Activated CD4-positive, alpha-beta memory T cell treated with anti-CD3 and anti-CD28 coated beads for 36 hours (primary cell): ENCODE data around the gene HPS5. TPM values are rescaled to one million over a fixed set of nuclear protein-coding genes. Genes with fewer than 3 reads are reported as not detected.
"Not testable (repeated sequence)": the region's sequence is repeated elsewhere in the genome, so short reads cannot be mapped to it uniquely, and the experiment has no call there.

ENCODE experiments used
- CTCF ChIA-PET: fragments of 350-600 bp; sonication (Branson Sonifier 250); formaldehyde crosslinking; loops from one replicate; lab custom pipeline; 2021; ENCODE audit warnings: antibody characterized with exemption, inconsistent platforms; lab: Charles Lee
- POLR2A ChIA-PET: fragments of 350-600 bp; sonication (Branson Sonifier 250); formaldehyde crosslinking; loops from one replicate; lab custom pipeline; 2021; ENCODE audit warnings: antibody characterized with exemption; lab: Charles Lee
- DNase-seq: peaks from one replicate; pipeline ENCODE4 v3.0.0-alpha.2; 2020
- H3K27ac Mint-ChIP-seq: one replicate; pipeline ENCODE4 v1.8.0; 2021; ENCODE audit warnings: mixed read lengths
- H3K27me3 Mint-ChIP-seq: one replicate; pipeline ENCODE4 v1.8.0; 2021; ENCODE audit warnings: mixed read lengths
- H3K36me3 Mint-ChIP-seq: one replicate; pipeline ENCODE4 v1.8.0; 2021; ENCODE audit warnings: mixed read lengths
- H3K4me1 Mint-ChIP-seq: one replicate; pipeline ENCODE4 v1.8.0; 2021; ENCODE audit warnings: low read depth, mixed read lengths
- H3K4me3 Mint-ChIP-seq: one replicate; pipeline ENCODE4 v1.8.0; 2021; ENCODE audit warnings: mild to moderate bottlenecking, mixed read lengths
- H3K9me3 Mint-ChIP-seq: one replicate; pipeline ENCODE4 v1.8.0; 2021; ENCODE audit warnings: mixed read lengths
- intact Hi-C: fragments of 100-400 bp; cut with micrococcal nuclease; formaldehyde crosslinking; loops from one replicate; pipeline ENCODE4 v1.15.1; 2023
- total RNA-seq, 2 experiments: library from RNA; stranded (reverse); gene quantifications; one replicate each; pipeline ENCODE4 v1.2.3, GENCODE V29; 2021

Gene HPS5
- total RNA-seq, 2 experiments from 2014 or later = 19.9 to 20.9 TPM

DNA sequence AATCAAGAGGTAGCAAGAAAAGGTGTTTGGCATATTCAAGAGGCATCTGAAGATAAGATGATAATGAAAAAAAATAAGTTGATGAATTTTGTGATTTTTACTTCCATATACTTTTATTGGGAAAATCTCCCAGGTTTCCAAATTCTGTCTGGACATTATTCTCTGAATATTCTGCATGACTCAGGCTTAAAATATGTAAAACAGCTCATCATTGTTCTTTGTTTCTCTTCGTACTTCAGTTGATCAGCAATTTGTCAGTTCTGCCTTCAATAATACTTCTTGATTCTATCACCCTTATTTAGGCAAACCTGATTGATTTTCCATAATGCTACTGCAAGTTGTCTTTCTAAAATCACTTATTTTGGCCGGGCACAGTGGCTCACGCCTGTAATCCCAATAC lies 30.6 kb upstream of the HPS5 start:
- Mint-ChIP-seq H3K36me3 (peaks cover 41% of the 10 kb centered on the region), H3K4me1 (peaks cover 6% of the 10 kb centered on the region), H3K27ac (no peak overlapping the region), H3K4me3 (no peak overlapping the region), H3K27me3 (no peaks in the 10 kb centered on the region), H3K9me3 (no peaks in the 10 kb centered on the region)
- ChIA-PET POLR2A (no interaction called here), CTCF (no interaction called here)
- no peak for DNase-seq
- intact Hi-C loops = no loop called here

DNA sequence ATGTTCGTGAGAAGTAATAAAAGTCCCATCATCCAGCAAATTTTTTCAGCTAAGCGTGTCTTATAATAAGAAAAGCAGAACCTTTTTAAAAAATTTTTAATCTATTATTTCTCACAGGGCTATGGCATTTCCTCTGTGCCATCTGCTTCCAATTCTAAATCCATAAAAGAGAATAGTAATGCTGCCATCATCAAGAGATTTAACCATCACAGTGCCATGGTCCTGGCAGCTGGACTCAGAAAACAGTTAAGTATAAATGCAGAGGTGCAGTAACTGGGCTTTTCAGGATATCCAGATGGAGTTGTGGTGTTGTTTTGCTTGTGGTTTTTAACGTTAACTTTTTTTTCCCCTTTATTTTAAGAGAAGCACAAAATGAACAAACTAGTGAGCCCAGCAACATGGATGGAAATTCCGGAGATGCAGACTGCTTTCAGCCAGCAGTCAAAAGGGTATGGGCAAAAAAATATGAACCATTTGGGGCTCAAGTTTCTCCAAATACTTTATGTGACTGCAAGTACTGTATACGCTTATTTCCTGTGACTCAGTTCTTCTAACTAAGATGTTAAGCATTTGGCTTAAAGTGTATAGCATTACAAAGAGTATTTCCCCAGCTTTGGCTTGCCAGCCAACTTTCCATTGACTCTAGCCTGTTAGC lies 25.7 kb upstream of the HPS5 start:
- Mint-ChIP-seq H3K4me3 (no peak overlapping the region), H3K27ac (no peak overlapping the region), H3K9me3 (no peaks in the 10 kb centered on the region), H3K27me3 (no peaks in the 10 kb centered on the region), H3K4me1 (peaks cover 6% of the 10 kb centered on the region), H3K36me3 (peaks cover 41% of the 10 kb centered on the region)
- ChIA-PET POLR2A (no interaction called here), CTCF (interaction anchor here (2.0 kb wide), 1 partner anchor 39 kb away, joined by 4 read pairs; no protein-coding TSS in a partner anchor)
- intact Hi-C loops = no loop called here
- no peak for DNase-seq

DNA sequence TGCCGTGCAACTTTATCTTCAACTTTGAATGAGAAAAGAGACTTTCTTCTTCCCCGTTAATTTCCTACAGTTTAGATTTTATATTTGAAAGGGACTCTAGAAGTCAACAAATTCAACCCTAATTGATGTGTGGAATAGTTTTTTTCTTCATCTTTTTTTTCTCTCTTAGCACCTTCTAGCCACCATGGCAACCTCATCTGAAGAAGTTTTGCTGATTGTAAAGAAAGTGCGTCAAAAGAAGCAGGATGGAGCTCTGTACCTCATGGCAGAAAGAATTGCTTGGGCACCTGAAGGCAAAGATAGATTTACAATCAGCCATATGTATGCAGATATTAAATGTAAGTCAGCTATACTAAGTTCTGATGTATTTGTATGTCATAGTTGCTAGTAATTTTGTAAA lies 11.0 kb upstream of the HPS5 start:
- intact Hi-C loops = loop anchor here (1.0 kb wide), 1 partner anchor 11 kb away; the partner anchor contains the start of genes GTF2H1 and HPS5
- CTCF ChIA-PET = interaction anchor here (1.9 kb wide), 1 partner anchor 89 kb away, joined by 10 read pairs; no protein-coding TSS in a partner anchor

DNA sequence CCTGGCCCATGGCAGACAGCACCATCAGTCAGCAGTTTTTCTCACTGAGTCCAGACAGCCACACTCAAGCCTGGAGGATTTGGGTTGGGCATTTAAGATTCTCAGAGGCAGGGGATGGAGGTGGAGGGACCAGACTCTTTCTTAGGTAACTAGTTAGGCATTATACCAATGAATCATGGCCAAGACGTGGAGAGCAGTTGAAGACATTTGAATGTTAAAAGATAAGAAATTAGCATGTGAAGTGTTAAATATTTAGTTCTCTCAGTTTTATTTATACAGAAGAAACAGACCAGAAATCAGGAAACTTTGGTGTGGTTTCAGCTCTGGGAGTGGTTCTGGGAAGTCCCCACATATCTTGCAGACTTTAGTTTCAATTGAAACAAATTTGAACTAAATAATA lies 10.4 kb upstream of the HPS5 start:
- ChIA-PET POLR2A (no interaction called here), CTCF (interaction anchor here (0.8 to 1.9 kb wide), 2 partner anchors 89 to 202 kb away, joined by 3 to 10 read pairs; no protein-coding TSS in a partner anchor)
- Mint-ChIP-seq H3K9me3 (no peaks in the 10 kb centered on the region), H3K4me3 (no peak overlapping the region), H3K4me1 (peaks cover 52% of the 10 kb centered on the region), H3K36me3 (peaks cover 49% of the 10 kb centered on the region), H3K27me3 (no peaks in the 10 kb centered on the region), H3K27ac (peak overlapping the region; percentile 78)
- DNase-seq = no peak
- intact Hi-C loops = no loop called here

More for the DNA sequence above, 11.0 kb upstream of the HPS5 start:
- Mint-ChIP-seq H3K27ac (no peak overlapping the region), H3K4me1 (peaks cover 51% of the 10 kb centered on the region), H3K36me3 (peaks cover 50% of the 10 kb centered on the region), H3K9me3 (no peaks in the 10 kb centered on the region), H3K4me3 (no peak overlapping the region), H3K27me3 (no peaks in the 10 kb centered on the region)
- no peak for DNase-seq
- POLR2A ChIA-PET = no interaction called here

DNA sequence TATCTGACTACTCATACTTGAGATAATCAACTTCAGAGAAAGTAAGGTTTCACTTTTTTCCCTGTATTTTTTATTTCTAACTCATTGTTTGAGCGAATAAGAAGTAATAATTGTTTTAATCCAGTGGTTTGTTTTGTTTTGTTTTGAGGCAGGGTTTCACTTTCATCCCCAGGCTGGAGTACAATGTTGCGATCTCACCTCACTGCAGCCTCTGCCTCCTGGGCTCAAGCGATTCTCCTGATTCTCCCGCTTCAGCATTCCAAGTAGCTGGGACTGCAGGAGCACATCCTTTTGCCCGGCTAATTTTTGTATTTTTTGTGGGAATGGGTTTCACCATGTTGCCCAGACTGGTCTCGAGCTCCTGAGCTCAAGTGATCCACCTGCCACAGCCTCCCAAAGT lies 9.0 kb upstream of the HPS5 start:
- H3K36me3 Mint-ChIP-seq = peaks cover 47% of the 10 kb centered on the region
- POLR2A ChIA-PET = interaction anchor here (0.6 to 1.4 kb wide), 3 partner anchors 42 to 320 kb away, joined by 3 to 4 read pairs (median 4); no protein-coding TSS in a partner anchor
- H3K27ac Mint-ChIP-seq = peak overlapping the region; percentile 67
- H3K27me3 Mint-ChIP-seq = no peaks in the 10 kb centered on the region
- intact Hi-C loops = no loop called here
- DNase-seq = no peak
- CTCF ChIA-PET = interaction anchor here (1.0 kb wide), 1 partner anchor 87 kb away, joined by 3 read pairs; no protein-coding TSS in a partner anchor
- no peaks in the 10 kb centered on the region for H3K9me3 Mint-ChIP-seq
- H3K4me1 Mint-ChIP-seq = peaks cover 58% of the 10 kb centered on the region
- H3K4me3 Mint-ChIP-seq = no peak overlapping the region

DNA sequence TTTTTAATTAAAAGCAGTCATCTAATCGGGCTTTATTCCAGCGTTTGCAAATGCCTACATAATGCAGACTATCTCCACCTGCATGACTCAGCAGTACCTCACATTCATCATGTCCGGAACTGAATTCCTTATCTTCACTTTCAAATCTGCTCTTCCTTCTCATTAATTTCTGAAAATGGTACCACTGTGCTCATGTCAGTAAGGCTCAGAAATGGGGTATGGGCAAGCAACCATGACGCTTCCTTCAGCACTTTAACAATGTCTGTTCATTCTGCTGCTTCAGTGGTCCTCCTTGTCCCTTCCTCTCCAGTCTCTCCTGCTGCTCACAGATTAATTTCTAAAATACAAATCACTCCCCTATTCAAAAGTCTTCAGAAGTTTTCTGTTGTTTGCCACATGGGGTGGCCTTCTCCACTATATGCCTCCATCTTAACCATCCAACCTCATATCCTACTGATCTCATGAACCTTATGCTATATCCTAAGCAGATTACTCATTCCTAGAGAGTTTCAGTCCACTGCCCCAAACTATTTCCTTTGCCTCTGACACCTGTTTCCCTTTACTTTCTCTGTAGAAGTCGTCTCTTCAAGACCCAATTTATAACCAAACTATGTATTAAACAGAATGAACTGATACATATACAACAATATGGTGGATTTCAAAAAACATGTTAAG lies 7.4 kb upstream of the HPS5 start:
- H3K4me1 Mint-ChIP-seq = peaks cover 67% of the 10 kb centered on the region
- H3K9me3 Mint-ChIP-seq = no peaks in the 10 kb centered on the region
- H3K27ac Mint-ChIP-seq = peak overlapping the region; percentile 67
- intact Hi-C loops = no loop called here
- POLR2A ChIA-PET = no interaction called here
- DNase-seq = no peak
- H3K4me3 Mint-ChIP-seq = no peak overlapping the region
- CTCF ChIA-PET = no interaction called here
- no peaks in the 10 kb centered on the region for H3K27me3 Mint-ChIP-seq
- peaks cover 42% of the 10 kb centered on the region for H3K36me3 Mint-ChIP-seq

DNA sequence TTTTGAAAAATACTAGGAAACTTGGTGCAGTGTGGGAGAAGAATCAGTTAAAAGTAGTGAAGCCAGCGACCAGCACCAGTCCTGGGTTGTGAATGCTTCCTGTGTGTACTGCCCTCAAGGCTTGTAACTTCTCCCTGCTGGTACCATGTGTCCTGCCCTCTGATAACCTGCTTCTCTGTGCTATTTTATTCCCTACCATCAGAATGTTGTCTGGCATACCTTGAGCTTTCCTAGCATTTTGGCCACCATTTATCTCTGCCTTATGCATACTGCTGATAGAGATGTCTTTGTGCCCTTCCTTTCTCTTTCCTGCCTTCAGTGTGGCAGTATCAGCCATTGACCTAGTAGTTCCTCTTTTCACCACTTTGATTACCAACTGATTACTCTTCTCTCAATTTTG lies 2.4 kb upstream of the HPS5 start:
- intact Hi-C loops = loop anchor here (5.0 kb wide), 1 partner anchor 312 kb away; the partner anchor contains the start of gene SERGEF
- Mint-ChIP-seq H3K36me3 (peaks cover 25% of the 10 kb centered on the region), H3K27me3 (no peaks in the 10 kb centered on the region), H3K4me3 (peak overlapping the region; percentile 97), H3K4me1 (peaks cover 63% of the 10 kb centered on the region), H3K9me3 (no peaks in the 10 kb centered on the region), H3K27ac (peak overlapping the region; percentile 64)
- DNase-seq = no peak
- ChIA-PET CTCF (no interaction called here), POLR2A (no interaction called here)

DNA sequence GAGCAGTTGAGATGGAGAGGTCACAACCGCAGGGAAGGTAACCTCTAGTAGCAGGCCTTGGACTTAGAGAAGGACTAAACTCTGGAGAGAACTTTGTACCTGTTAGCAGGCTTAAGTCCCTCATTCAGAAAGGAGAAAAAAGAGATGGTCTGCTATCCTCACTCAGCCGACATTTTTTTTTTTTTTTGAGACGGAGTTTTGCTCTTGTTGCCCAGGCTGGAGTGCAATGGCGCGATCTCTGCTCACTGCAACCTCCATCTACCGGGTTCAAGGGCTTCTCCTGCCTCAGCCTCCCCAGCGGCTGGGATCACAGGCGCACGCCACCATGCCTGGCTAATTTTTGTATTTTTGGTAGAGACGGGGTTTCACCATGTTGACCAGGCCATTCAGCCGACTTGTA lies 1.9 kb upstream of the HPS5 start:
- H3K36me3 Mint-ChIP-seq = peaks cover 22% of the 10 kb centered on the region
- intact Hi-C loops = loop anchor here (2.0 to 5.0 kb wide), 3 partner anchors 203 to 312 kb away; partner anchors contain the start of genes SAAL1, SERGEF and TSG101
- peaks cover 63% of the 10 kb centered on the region for H3K4me1 Mint-ChIP-seq
- POLR2A ChIA-PET, H3K27me3 Mint-ChIP-seq, CTCF ChIA-PET, H3K9me3 Mint-ChIP-seq, DNase-seq: not testable (repeated sequence)
- peak overlapping the region; percentile 97 for H3K4me3 Mint-ChIP-seq
- H3K27ac Mint-ChIP-seq = peak overlapping the region; percentile 64

DNA sequence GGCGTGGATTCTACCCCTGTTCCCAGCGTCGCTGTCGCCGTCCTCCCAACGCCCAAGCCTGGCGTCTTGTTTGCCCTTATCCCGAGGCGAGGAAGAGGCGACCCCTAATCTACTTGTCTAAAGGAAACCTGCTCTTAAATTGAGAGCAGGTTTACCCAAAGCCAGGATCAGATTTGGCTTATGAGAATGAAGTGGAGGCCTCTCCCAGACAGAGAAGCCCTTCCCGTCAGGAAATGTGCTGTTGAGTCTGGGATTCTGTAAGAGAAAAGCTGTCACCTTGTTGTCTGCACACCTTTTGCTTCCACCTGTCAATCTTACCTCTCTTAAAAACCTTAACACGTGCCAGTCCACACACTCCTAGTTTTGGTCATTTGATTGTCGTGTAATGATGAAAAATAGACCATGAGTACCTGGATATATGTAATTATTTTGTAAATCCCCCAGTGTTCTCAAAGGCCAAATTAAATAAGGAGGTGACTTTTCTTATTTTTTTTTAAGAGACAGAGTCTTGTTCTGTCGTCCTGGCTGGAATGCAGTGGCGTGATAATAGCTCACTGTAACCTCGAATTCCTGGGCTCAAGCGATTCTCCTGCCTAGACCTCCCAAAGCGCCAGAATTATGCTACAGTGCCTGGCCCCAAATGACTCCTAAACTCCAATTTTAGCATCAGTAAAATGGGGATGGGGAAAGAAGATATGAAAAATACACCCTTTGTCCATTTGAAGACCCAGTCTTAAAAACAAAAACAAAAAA lies 1.1 kb upstream of the HPS5 start:
- Mint-ChIP-seq H3K9me3 (no peaks in the 10 kb centered on the region), H3K4me3 (peak overlapping the region; percentile 97), H3K4me1 (peaks cover 66% of the 10 kb centered on the region), H3K27me3 (no peaks in the 10 kb centered on the region), H3K36me3 (peaks cover 22% of the 10 kb centered on the region), H3K27ac (peak overlapping the region; percentile 100)
- CTCF ChIA-PET = interaction anchor here (3.5 to 4.0 kb wide), 2 partner anchors 72 to 79 kb away, joined by 14 to 21 read pairs; partner anchors contain the start of gene LDHA
- intact Hi-C loops = loop anchor here (1.0 to 5.0 kb wide), 10 partner anchors 10 to 375 kb away; partner anchors contain the start of genes LDHA, SAAL1, SERGEF and SPTY2D1
- POLR2A ChIA-PET = interaction anchor here (1.3 to 4.2 kb wide), 6 partner anchors 15 to 311 kb away, joined by 4 to 43 read pairs (median 11); partner anchors contain the start of genes LDHA, SPTY2D1 and TSG101
- DNase-seq = no peak

DNA sequence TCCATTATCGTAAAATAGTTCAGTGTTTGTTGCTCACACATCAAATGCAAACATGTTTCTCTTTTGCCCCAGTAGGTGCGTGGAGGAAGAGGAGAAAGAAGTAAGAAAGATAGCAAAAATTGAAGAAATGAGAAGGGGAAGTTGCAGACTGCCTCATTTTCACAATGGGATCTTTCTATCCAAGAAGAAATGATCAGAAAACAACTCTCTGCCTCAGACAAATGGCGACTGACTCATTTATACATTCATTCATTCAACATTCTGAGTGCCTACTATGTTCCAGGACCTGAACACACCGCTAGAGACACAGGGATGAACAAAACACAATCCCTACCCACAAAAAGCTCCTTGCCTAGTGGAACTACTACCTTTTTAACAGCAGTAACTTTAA lies 367 bp downstream of the HPS5 start:
- POLR2A ChIA-PET = interaction anchor here (1.0 to 4.2 kb wide), 12 partner anchors 10 to 443 kb away, joined by 3 to 43 read pairs (median 4); partner anchors contain the start of genes LDHA, SPTY2D1 and TSG101
- peak overlapping the region; percentile 100 for H3K27ac Mint-ChIP-seq
- peaks cover 22% of the 10 kb centered on the region for H3K36me3 Mint-ChIP-seq
- H3K27me3 Mint-ChIP-seq = no peaks in the 10 kb centered on the region
- intact Hi-C loops = loop anchor here (5.0 kb wide), 1 partner anchor 309 kb away; the partner anchor contains the start of gene SERGEF
- peaks cover 64% of the 10 kb centered on the region for H3K4me1 Mint-ChIP-seq
- CTCF ChIA-PET = interaction anchor here (0.7 to 4.0 kb wide), 4 partner anchors 8 to 77 kb away, joined by 3 to 21 read pairs (median 9); partner anchors contain the start of gene LDHA
- DNase-seq = no peak
- peak overlapping the region; percentile 97 for H3K4me3 Mint-ChIP-seq
- no peaks in the 10 kb centered on the region for H3K9me3 Mint-ChIP-seq

DNA sequence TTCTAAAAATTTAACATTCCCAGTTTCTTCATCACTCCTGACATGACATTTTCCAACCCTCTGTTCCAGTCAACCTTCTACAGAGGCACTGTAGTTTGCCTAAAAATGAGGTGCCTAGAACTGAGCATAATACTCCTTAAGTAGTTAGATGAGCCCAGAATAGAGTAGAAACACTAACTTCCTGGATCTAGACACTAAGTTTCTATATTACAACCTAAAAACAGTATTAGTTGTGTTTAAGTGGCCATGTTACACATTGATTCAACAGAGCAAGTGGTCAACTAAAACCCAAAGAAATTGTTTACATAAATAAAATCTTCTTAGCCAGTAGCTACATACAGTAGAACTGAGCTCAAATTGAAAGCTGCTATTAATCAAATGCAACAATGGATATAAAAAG lies 1.3 kb downstream of the HPS5 start:
- intact Hi-C loops = loop anchor here (5.0 kb wide), 1 partner anchor 308 kb away; the partner anchor contains the start of gene SERGEF
- Mint-ChIP-seq H3K27me3 (no peaks in the 10 kb centered on the region), H3K27ac (peak overlapping the region; percentile 40), H3K4me3 (peak overlapping the region; percentile 44), H3K9me3 (no peaks in the 10 kb centered on the region), H3K36me3 (peaks cover 20% of the 10 kb centered on the region), H3K4me1 (peaks cover 58% of the 10 kb centered on the region)
- ChIA-PET CTCF (interaction anchor here (0.5 to 4.0 kb wide), 6 partner anchors 75 to 205 kb away, joined by 3 to 21 read pairs (median 4); partner anchors contain the start of gene LDHA), POLR2A (interaction anchor here (0.6 to 4.2 kb wide), 5 partner anchors 10 to 88 kb away, joined by 4 to 43 read pairs (median 5); partner anchors contain the start of gene LDHA)
- DNase-seq = no peak
